H9 (cell line): Measurements from ENCODE around the gene ZFP91. TPM values are rescaled to one million over a fixed set of nuclear protein-coding genes. Genes with fewer than 3 reads are reported as not detected.

ENCODE experiments used
- DNase-seq: peaks from one replicate; pipeline ENCODE4 v3.0.0-alpha.2; 2017
- H2AFZ ChIP-seq: one replicate; pipeline ENCODE4 v1.6.1; 2013; ENCODE audit warnings: mild to moderate bottlenecking, low read length, control low read depth, moderate library complexity
- H2AK5ac ChIP-seq: 2 replicates; pipeline ENCODE4 v1.6.1; 2013; ENCODE audit warnings: low read length, control low read depth, mixed read lengths; ENCODE audit not compliant: insufficient read length
- H2BK120ac ChIP-seq: one replicate; pipeline ENCODE4 v1.6.1; 2013; ENCODE audit warnings: low read depth, mild to moderate bottlenecking, low read length, control low read depth, inconsistent platforms; ENCODE audit not compliant: poor library complexity, severe bottlenecking
- H2BK12ac ChIP-seq: 2 replicates; pipeline ENCODE4 v1.6.1; 2013; ENCODE audit warnings: low read length, control low read depth, mixed read lengths, low read depth; ENCODE audit not compliant: insufficient read length
- H2BK15ac ChIP-seq: 2 replicates; pipeline ENCODE4 v1.6.1; 2013; ENCODE audit warnings: low read depth, low read length, control low read depth
- H2BK20ac ChIP-seq: one replicate; pipeline ENCODE4 v1.6.1; 2013; ENCODE audit warnings: low read depth, mild to moderate bottlenecking, low read length, control low read depth, inconsistent platforms; ENCODE audit not compliant: poor library complexity, severe bottlenecking
- H2BK5ac ChIP-seq: 2 replicates; pipeline ENCODE4 v1.6.1; 2013; ENCODE audit warnings: low read length, control low read depth, mixed read lengths; ENCODE audit not compliant: insufficient read length
- H3K14ac ChIP-seq: 2 replicates; pipeline ENCODE4 v1.6.1; 2013; ENCODE audit warnings: low read length, control low read depth; ENCODE audit not compliant: insufficient read depth
- H3K18ac ChIP-seq: 2 replicates; pipeline ENCODE4 v1.6.1; 2013; ENCODE audit warnings: low read depth, mild to moderate bottlenecking, mixed read lengths, low read length, control low read depth; ENCODE audit not compliant: insufficient read length
- H3K23ac ChIP-seq: 2 replicates; pipeline ENCODE4 v1.6.1; 2013; ENCODE audit warnings: low read length, control low read depth, mixed read lengths, low read depth; ENCODE audit not compliant: insufficient read length
- H3K23me2 ChIP-seq: 2 replicates; pipeline ENCODE4 v1.6.1; 2013; ENCODE audit warnings: low read depth, mild to moderate bottlenecking, mixed read lengths, low read length, control low read depth; ENCODE audit not compliant: insufficient read length, poor library complexity, severe bottlenecking
- H3K27ac ChIP-seq: 2 replicates; pipeline ENCODE4 v1.5.1; 2013; ENCODE audit warnings: low read length, control low read depth, mixed read lengths, low read depth; ENCODE audit not compliant: insufficient read length
- H3K27me3 ChIP-seq: 2 replicates; pipeline ENCODE4 v1.6.1; 2013; ENCODE audit warnings: low read length, control low read depth, inconsistent platforms; ENCODE audit not compliant: insufficient read depth
- H3K4ac ChIP-seq: 2 replicates; pipeline ENCODE4 v1.6.1; 2013; ENCODE audit warnings: low read depth, mild to moderate bottlenecking, control low read depth, inconsistent platforms, low read length, moderate library complexity
- H3K4me1 ChIP-seq: 2 replicates; pipeline ENCODE4 v1.6.1; 2013; ENCODE audit warnings: low read length, control low read depth, inconsistent platforms; ENCODE audit not compliant: insufficient read depth
- H3K4me2 ChIP-seq: 2 replicates; pipeline ENCODE4 v1.6.1; 2013; ENCODE audit warnings: low read length, control low read depth, mixed read lengths; ENCODE audit not compliant: insufficient read length, insufficient read depth
- H3K56ac ChIP-seq: 2 replicates; pipeline ENCODE4 v1.6.1; 2013; ENCODE audit warnings: low read depth, mild to moderate bottlenecking, mixed read lengths, low read length, control low read depth; ENCODE audit not compliant: insufficient read length
- H3K79me1 ChIP-seq: 2 replicates; pipeline ENCODE4 v1.6.1; 2013; ENCODE audit warnings: low read depth, mild to moderate bottlenecking, moderate library complexity, low read length, control low read depth, inconsistent platforms; ENCODE audit not compliant: insufficient read depth, poor library complexity, severe bottlenecking
- H3K79me2 ChIP-seq: 2 replicates; pipeline ENCODE4 v1.6.1; 2013; ENCODE audit warnings: low read length, control low read depth, inconsistent platforms; ENCODE audit not compliant: insufficient read depth
- H3K9ac ChIP-seq: 2 replicates; pipeline ENCODE4 v1.6.1; 2013; ENCODE audit warnings: low read length, control low read depth, mixed read lengths; ENCODE audit not compliant: insufficient read length; ENCODE audit errors: extremely low read depth
- H3K9me3 ChIP-seq: one replicate; pipeline ENCODE4 v1.6.1; 2013; ENCODE audit warnings: low read depth, low read length, inconsistent platforms; ENCODE audit not compliant: control insufficient read depth
- H3T11ph ChIP-seq: one replicate; pipeline ENCODE4 v1.6.1; 2013; ENCODE audit warnings: mild to moderate bottlenecking, low read length, control low read depth, inconsistent platforms
- H4K20me1 ChIP-seq: one replicate; pipeline ENCODE4 v1.6.1; 2013; ENCODE audit not compliant: control insufficient read depth, insufficient read length, insufficient read depth
- H4K5ac ChIP-seq: 2 replicates; pipeline ENCODE4 v1.6.1; 2013; ENCODE audit warnings: low read depth, mild to moderate bottlenecking, mixed read lengths, low read length, control low read depth; ENCODE audit not compliant: insufficient read length
- H4K8ac ChIP-seq: replicated peaks from 2 replicates; pipeline ENCODE4 v1.6.1; 2013; ENCODE audit warnings: low read length, control low read depth, mixed read lengths, low read depth; ENCODE audit not compliant: insufficient read length
- H4K91ac ChIP-seq: 2 replicates; pipeline ENCODE4 v1.6.1; 2013; ENCODE audit warnings: low read depth, mild to moderate bottlenecking, moderate library complexity, mixed read lengths, low read length, control low read depth; ENCODE audit not compliant: insufficient read length
- H3K27ac Mint-ChIP-seq, 3 experiments: 2 replicates in 2 of 3; 3 replicates in 1 of 3; pipeline ENCODE4 v1.8.0; 2020 to 2021; ENCODE audit warnings: mixed read lengths in 3 of 3, mild to moderate bottlenecking in 1 of 3, moderate library complexity in 1 of 3
- H3K27me3 Mint-ChIP-seq: 2 replicates; pipeline ENCODE4 v1.8.0; 2021; ENCODE audit warnings: low read depth, mild to moderate bottlenecking, moderate library complexity, mixed read lengths
- H3K36me3 Mint-ChIP-seq, 3 experiments: 2 replicates in 2 of 3; 3 replicates in 1 of 3; pipeline ENCODE4 v1.8.0; 2020 to 2021; ENCODE audit warnings: low read depth in 3 of 3, mixed read lengths in 3 of 3; ENCODE audit not compliant: insufficient read depth in 1 of 3
- H3K4me1 Mint-ChIP-seq, 2 experiments: 2 replicates each; pipeline ENCODE4 v1.8.0; 2020; ENCODE audit warnings: mixed read lengths in 2 of 2
- H3K4me3 Mint-ChIP-seq, 2 experiments: 2 replicates in 1 of 2; 3 replicates in 1 of 2; pipeline ENCODE4 v1.8.0; 2020 to 2021; ENCODE audit warnings: mild to moderate bottlenecking in 2 of 2, mixed read lengths in 2 of 2, moderate library complexity in 1 of 2
- H3K9me3 Mint-ChIP-seq, 2 experiments: 2 replicates in 1 of 2; 3 replicates in 1 of 2; pipeline ENCODE4 v1.8.0; 2020; ENCODE audit warnings: mild to moderate bottlenecking in 2 of 2, mixed read lengths in 2 of 2, moderate library complexity in 1 of 2
- CTCF ChIP-seq: fragments of 200-600 bp; sonication (generic); conservative IDR thresholded peaks from 3 replicates; pipeline ENCODE4 v1.8.0; 2021; ENCODE audit warnings: antibody characterized with exemption, mild to moderate bottlenecking
- WGBS: extraction: QIAGEN DNeasy Blood & Tissue Kit; methylation state at CpG from one replicate; pipeline ENCODE4 v1.1.7; 2013; ENCODE audit warnings: missing lambda C conversion rate, low lambda C conversion rate, mixed read lengths; ENCODE audit not compliant: insufficient read length; ENCODE audit errors: extremely low coverage; 5-methylcytosine and 5-hydroxymethylcytosine counted together
- total RNA-seq: library from RNA; stranded (reverse); gene quantifications from 2 replicates; pipeline ENCODE4 v1.2.1, GENCODE V29; 2021

Gene ZFP91
- total RNA-seq, 1 experiment from 2014 or later = 32.9 TPM

DNA sequence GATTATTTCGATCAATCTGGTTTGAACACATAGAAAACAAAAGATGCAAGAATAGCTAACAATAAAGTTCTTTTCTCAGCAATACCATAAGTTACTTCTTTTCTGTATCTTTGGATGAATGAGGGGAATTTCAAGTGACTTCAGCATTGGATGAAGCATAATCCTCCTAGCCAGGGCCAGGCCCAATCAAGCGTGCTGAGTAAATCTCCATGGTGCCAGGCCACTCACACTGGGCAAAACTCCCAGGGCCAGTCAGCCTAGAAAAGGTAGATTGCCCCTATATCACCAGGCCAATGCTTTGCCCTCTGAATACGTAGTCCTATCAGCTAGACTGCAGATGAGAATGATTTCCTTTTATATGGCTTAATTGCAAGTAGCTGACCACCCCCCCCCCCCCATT, 49.6 kb downstream of the ZFP91 start:
- Histone ChIP-seq H3T11ph (no peak overlapping the region), H2BK12ac (no peak overlapping the region), H3K4me1 (peaks cover 12% of the 10 kb centered on the region; the same call in 1 of the 2 replicates), H4K91ac (no peak overlapping the region), H3K79me1 (no peaks in the 10 kb centered on the region), H3K27me3 (no peaks in the 10 kb centered on the region), H3K9me3 (no peaks in the 10 kb centered on the region), H2BK5ac (no peak overlapping the region), H3K23ac (no peak overlapping the region), H2BK20ac (no peak overlapping the region), H3K9ac (no peak overlapping the region), H4K20me1 (no peaks in the 10 kb centered on the region), H3K56ac (no peak overlapping the region), H2AK5ac (no peak overlapping the region), H2BK15ac (no peak overlapping the region), H2BK120ac (no peak overlapping the region), H3K4me2 (no peak overlapping the region), H4K5ac (no peak overlapping the region), H3K27ac (no peak overlapping the region), H4K8ac (no peak overlapping the region), H3K4ac (no peak overlapping the region), H3K14ac (no peak overlapping the region), H3K18ac (no peak overlapping the region), H3K23me2 (no peaks in the 10 kb centered on the region), H2AFZ (no peak overlapping the region), H3K79me2 (no peaks in the 10 kb centered on the region)
- peaks cover 10 to 19% (median 12%) of the 10 kb centered on the region in 3 experiments; a peak in 6 of 7 replicates for H3K36me3 Mint-ChIP-seq
- H3K9me3 Mint-ChIP-seq = no peaks in the 10 kb centered on the region
- peaks cover 6 to 10% of the 10 kb centered on the region in 2 experiments; a peak in 2 of 4 replicates for H3K4me1 Mint-ChIP-seq
- H3K4me3 Mint-ChIP-seq = no peak overlapping the region
- WGBS = no CpG with 5 or more reads among the region's 3 CpGs
- no peak for DNase-seq
- TF ChIP-seq CTCF = no peak
- H3K27ac Mint-ChIP-seq = no peak overlapping the region
- no peaks in the 10 kb centered on the region for H3K27me3 Mint-ChIP-seq
